CD4-positive, alpha-beta T cell treated with Interleukin-2 at 100 ng/mL for 4 hours (primary cell): ENCODE data around the gene AOAH.

Source experiments
- DNase-seq: peaks from one replicate; pipeline ENCODE4 v3.0.0-alpha.2; 2020; ENCODE audit warnings: low spot score

Gene AOAH

DNA sequence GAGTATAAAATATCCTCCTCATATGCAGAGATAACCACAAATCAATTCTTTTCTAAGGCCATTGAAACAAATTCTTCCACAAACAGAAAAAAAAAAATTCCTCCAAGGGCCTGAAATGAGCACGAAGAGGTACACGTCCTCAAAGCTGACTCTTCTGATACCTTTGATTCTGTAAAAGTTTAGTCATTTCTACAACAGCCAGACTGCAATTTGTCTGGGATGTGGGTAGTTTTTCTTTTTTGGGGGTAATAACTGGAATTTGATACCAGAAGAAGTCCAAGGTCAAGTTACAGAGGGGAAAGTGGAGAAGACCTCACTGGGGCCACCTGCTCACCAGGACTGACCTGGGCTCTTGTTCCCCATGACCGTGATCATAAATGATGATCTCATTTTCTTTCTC is 121.8 kb downstream of the AOAH start:
- no peak for DNase-seq

GRCh38 chr7:36601601-36602000 is 122.7 kb downstream of the AOAH start:
- no peak for DNase-seq

- DNase-seq, result peak; percentile 10
Measured at GRCh38 chr7:36600869-36601530, 123.3 kb downstream of the AOAH start.

DNA sequence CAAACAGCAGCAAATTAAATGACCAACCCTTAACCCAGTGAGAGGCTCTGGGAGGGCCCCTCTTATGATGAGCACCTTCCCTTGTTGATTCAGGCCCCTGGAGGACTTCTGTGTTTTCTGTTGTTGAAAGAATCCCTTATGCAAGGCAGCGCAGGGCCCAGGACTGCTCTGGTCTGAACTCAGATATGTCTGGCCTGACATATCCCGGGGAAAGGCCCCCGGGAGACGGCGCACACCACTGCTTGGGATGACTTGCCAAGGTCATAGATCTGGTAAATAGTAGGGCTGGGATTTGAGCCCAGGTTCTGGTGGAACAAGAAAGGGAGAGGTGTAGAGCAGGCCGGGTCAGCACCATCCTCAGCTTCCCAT is 124.0 kb downstream of the AOAH start:
- no peak for DNase-seq

DNA sequence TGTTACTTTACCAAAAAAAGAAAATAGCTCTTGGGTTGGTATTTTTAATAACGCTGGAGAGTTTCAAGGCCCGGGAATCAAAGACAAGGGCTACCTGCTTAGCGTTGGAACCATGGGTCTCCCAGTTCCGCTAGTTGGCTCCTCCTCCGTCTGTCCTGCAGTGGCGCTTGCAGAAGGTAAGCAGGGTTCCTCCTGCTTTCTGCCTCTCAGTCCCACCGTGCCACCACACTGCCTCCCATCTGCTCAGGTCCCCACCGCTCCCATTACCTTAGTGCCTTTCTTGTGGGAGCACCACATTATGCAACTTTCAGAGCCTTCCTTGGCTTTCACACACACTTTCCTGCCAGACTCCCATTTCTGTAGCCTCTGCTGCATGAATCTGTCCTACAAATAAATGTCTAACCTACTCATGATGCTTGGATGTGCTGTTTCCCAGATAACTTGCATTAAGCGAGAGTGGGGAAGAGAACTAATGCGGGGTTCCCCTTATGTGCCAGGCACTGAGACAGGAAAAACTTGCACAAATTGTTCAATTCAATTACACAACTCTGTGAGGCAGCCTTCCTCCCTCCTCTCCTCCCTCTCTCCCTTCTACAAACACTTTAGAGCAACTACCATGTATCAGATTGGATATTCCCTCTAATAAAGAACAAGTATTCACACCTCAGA is 124.5 kb downstream of the AOAH start:
- no peak for DNase-seq

DNA sequence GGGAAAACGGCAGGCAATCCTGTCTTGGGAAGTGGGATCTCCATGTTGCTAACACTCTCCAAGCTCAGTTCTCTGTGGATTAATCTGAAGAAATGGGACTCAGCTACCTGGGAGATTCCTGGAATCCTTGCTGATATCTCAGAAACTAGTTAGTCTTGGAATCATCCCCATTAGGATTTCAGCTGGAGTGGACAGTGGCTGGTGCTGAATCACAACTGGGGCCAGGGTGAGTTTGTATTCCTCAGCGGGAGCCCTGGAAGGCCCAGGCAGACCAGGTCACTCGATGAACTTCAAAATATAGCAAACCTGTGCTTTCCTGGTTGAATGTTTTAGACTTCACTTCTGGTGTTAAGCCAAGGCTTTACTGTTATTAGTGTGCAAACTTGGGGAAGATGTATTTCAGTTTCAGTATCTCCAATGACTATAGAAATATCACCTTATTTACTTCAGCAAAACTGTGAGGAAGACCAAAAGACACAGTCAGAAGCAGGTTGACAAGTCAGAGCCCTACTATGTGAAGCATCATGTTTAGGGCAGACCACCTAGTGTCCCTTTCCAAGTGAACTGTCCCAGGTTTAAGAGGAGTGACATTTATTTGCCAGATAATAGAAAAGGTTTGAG is 126.1 kb downstream of the AOAH start:
- no peak for DNase-seq

DNA sequence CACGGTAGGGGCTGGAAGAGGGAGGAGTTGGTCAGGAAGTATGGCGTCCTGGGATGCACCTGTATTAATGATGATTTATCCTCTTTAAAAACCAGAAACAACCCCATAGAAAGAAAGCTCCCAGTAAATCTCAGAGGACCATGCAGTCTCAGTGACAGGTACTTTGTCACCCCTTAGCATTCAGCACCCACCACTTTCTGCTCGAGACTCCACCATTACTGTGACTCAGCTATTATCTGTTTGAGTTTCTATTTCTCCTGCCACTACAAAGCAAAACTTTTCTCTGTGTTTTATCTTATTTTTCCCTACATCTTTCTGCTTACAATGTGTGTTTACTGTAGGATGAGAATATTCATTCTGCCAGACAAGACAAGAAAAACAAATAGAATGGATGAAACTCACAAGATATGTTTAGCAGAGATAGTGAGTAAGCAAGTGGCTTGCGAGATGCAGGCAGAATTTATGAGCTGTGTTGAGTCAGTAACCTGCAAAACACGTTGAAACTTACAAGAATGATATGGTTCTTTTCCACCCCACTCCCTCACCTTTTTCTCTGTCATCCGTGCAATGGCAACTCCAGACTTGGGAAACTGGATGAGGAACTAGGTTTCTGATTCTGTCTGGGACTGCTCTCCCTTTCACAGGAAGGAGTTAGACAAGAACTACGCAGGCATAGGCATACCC is 127.1 kb downstream of the AOAH start:
- DNase-seq, result no peak

GRCh38 chr7:36594445-36594844 is 129.8 kb downstream of the AOAH start:
- DNase-seq, result no peak

GRCh38 chr7:36591636-36592035 is 132.7 kb downstream of the AOAH start:
- DNase-seq, result no peak

DNA sequence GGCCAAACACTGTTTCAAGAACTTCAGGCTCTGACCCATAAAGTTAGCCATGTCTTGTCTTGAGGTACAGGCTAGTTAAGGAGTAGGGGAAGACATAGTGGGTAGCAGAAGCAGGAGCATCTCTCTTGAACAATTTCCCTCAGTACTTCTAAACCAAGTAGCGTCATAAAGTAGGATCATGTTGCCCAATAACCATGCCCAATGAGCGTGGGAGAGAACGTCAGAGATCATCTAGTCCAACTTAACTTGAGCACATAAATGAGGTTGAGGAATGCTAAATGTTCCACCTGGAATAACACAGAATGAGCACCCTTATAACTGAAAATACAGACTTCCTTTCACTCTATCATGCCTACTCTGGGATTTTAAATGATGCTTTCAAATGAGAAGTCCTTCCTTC is 134.9 kb downstream of the AOAH start:
- no peak for DNase-seq

DNA sequence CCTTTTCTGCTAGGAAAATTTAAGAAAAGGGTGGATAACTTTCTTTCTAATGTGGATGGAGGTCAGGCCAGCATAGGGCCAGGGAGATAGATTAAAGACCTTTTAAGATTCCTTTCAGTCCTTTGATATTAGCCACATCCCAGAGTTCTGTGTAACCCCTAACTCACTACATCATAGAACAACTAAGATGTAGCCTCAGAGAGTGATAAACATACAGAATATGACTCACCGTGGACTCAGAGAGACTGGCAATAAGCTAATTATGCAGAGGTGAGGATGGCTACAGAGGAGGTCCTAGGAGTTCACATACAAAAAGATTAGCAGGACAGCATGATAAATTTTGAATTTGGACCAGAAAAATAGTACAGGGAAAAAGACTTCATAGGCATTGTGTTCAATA is 141.0 kb downstream of the AOAH start:
- no peak for DNase-seq

DNA sequence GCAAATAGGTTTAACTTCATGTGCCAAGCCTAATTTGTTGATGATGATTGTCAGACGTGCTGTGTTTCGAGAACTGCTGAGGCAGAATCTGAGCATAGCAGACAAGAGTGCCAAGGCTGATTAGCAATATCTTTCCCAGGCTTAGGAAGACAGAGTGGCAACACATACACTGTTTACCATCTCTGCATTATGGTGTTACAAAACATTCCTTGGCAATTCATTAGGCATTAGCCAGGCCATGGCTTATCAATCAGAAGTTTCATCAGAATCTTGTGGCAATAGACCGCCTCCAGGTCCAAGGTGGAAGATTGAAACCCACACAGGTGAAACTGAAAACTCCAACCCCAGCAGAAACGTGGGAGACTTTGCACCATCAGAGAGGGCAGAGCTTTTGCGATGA is 148.5 kb downstream of the AOAH start:
- DNase-seq, result no peak

DNA sequence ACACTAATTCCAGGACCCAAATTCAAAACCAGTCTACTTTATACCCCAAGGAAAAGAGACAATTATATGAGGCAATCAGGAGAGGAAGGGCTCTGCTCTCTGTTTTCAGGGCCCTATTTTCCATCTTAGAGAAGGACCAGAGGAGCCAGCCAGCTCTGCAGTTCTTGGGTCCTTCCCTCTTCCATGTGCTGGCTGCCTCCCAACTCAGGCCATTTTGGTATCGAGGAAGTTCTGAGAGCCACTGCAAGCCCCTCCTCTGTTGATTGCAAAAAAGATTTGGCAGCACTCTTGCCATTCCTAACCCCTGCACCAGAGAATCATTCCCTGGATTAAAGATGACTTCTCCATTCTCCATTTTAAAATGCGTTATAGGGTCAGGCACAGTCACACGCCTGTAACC is 151.2 kb downstream of the AOAH start:
- no peak for DNase-seq

- DNase-seq, result no peak
Measured at GRCh38 chr7:36571190-36571560, 153.1 kb downstream of the AOAH start.

DNA sequence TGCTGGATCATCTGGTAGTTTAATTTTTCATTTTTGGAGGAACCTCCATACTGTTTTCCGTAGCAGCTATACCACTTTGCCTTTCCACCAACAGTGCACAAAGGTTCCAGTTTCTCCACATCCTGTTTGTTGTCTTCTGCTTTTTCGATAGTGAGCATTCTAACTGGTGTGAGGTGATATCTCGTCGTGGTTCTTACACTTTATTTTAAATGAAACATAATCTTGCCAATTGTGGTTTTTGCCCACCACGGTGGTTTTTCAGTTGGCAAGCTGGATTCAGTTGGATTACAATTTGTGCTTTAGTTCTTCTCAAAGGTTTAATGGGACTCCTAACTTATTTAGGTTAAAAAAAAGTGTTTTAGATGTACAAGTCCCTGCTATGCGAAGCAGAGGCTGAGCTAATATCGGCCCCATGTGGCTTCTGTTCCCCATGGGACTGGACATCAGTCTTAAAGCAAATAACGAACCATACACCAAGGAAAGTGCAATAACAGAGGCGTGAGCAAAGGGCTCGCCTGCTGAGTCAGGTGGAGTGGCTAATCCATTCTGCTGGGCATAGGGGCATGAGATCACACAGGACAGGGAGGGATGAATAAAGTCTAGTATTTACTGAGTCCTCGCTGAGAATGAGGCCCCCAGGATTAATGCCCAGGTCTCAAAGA is 153.6 kb downstream of the AOAH start:
- no peak for DNase-seq

DNA sequence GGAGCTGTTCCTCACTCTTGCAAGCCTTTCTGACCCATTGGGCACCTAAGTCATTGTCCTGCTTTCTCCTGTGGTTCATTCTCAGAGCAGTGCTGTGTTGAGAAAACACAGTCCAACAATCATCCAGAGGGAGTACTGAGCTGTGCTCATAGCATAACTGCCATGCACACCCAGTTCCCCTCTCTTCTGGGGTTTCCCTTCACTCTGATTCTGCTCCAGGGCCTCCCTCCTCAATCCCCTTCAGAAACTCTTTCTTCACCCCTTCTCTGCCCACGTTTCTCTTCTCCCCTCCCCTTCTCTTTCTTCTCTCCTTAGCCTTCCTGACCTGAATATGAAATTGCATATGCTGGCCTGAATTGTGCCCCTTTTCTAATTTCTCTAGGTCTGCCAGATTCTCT is 155.8 kb downstream of the AOAH start:
- DNase-seq, result no peak

- no peak for DNase-seq
Measured at GRCh38 chr7:36567699-36568451, 156.4 kb downstream of the AOAH start.

GRCh38 chr7:36565792-36566356 is 158.4 kb downstream of the AOAH start:
- no peak for DNase-seq

DNA sequence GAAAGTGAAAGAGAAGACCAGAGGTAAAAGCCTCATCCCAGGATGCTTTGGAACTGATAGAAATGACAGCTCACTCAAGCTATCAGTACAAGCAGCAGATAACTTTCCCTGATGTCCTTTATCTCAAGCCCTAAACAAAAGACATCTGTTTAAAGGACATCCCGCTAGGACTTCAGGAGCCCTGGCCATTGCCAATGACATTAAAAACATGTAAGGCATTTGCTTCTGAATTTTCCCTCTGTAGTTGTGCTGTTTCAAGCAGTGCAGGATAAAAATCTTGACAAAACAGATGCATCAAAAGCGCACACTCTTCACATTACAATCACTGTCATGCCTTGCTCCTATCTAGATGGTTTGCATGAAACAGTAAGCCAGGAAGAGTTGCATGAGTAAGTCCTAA is 159.8 kb downstream of the AOAH start:
- DNase-seq, result no peak

DNA sequence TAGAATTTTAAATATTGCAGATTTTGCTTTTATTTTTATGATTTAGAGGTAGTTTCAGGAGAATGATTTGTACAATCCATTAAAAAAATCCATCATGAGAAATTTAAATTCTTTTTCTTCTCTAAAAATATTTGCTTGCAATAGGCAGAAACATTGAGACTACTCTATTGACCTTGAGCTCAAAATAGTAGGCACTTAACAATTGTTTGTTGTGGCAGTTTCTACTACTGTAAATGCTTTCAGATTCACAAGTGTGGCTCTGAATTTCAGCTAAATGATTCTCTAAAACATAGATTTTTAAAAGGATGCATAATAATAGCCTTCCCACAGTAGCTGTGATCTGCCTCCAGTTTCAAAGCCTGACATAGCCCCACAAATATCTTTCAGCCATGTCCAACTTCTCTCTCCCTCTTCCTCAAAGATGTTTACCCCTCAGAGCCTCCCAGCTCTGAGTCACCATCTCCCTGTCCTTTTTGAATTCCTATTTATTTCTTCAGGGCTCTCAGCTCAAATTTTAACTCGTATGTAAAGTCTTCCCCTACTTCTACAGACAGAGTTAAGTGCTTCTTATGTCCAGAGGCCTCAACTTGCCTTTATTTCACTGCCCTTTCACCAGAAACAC is 160.5 kb downstream of the AOAH start:
- no peak for DNase-seq

DNA sequence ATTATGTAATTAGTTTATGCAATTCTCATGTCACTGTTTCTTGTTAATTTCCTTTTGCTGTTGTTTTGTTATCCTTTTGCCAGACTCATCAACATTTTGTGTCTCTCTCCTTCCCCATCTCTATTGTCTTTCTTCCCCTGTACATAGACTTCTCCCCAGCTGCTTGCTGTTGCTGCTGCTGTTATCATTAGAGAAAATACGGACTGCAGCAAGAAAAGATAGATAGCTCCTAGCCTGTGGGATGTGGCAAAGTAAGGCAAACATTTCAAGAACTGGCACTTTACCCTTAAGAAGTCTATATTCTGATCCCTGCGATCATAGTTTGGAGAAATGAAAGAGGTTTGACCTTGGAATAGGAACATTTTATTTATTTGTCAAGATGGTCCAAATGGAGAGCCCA is 162.2 kb downstream of the AOAH start:
- no peak for DNase-seq
